KBM-7 (cell line): ENCODE results near the gene TFPI.
"Not testable (repeated sequence)": the region's sequence is repeated elsewhere in the genome, so short reads cannot be mapped to it uniquely, and the experiment has no call there.

Source experiments
- DNase-seq: peaks from one replicate; pipeline ENCODE4 v3.0.0-alpha.2; 2015
- in situ Hi-C: fragments of 300-500 bp; cut with MboI; formaldehyde crosslinking; loops from 2 replicates; pipeline ENCODE4 v1.14.3; 2020; ENCODE audit warnings: low sequenced_read_pairs, low pct_unique_long_range_greater_than_20kb, mixed read lengths

The TFPI gene

GRCh38 chr2:187511356-187512315, 42.6 kb downstream of the TFPI start:
- in situ Hi-C loops, result no loop called here
- no peak for DNase-seq

GRCh38 chr2:187510419-187511355, 43.5 kb downstream of the TFPI start:
- DNase-seq, in situ Hi-C loops: not testable (repeated sequence)

- in situ Hi-C loops, result no loop called here
Measured at GRCh38 chr2:187509667-187510417, 44.4 kb downstream of the TFPI start.

GRCh38 chr2:187506416-187506815, 47.8 kb downstream of the TFPI start:
- in situ Hi-C loops, result no loop called here

More at GRCh38 chr2:187509667-187510417, 44.4 kb downstream of the TFPI start:
- DNase-seq, result peak; percentile 81

GRCh38 chr2:187505065-187505672, 49.1 kb downstream of the TFPI start:
- in situ Hi-C loops, result no loop called here

More at GRCh38 chr2:187506416-187506815, 47.8 kb downstream of the TFPI start:
- DNase-seq, result no peak

GRCh38 chr2:187504312-187504921, 49.8 kb downstream of the TFPI start:
- in situ Hi-C loops, result no loop called here
- DNase-seq, result peak; percentile 40

More at GRCh38 chr2:187505065-187505672, 49.1 kb downstream of the TFPI start:
- no peak for DNase-seq

- in situ Hi-C loops, result no loop called here
- DNase-seq, result no peak
Measured at GRCh38 chr2:187503700-187504099, 50.5 kb downstream of the TFPI start.

- in situ Hi-C loops, result no loop called here
- DNase-seq, result no peak
Measured at GRCh38 chr2:187502467-187502866, 51.8 kb downstream of the TFPI start.

GRCh38 chr2:187500585-187501359, 53.5 kb downstream of the TFPI start:
- in situ Hi-C loops, result no loop called here
- peak; percentile 50 for DNase-seq

- in situ Hi-C loops, result no loop called here
Measured at GRCh38 chr2:187499941-187500532, 54.2 kb downstream of the TFPI start.

GRCh38 chr2:187497858-187498463, 56.3 kb downstream of the TFPI start:
- in situ Hi-C loops, result no loop called here
- no peak for DNase-seq

More at GRCh38 chr2:187499941-187500532, 54.2 kb downstream of the TFPI start:
- DNase-seq, result peak; percentile 66

GRCh38 chr2:187497140-187497539, 57.1 kb downstream of the TFPI start:
- DNase-seq, result no peak
- in situ Hi-C loops, result no loop called here

GRCh38 chr2:187495324-187495723, 58.9 kb downstream of the TFPI start:
- DNase-seq, result no peak
- in situ Hi-C loops, result no loop called here

- peak; percentile 46 for DNase-seq
- in situ Hi-C loops, result no loop called here
Measured at GRCh38 chr2:187493877-187494568, 60.2 kb downstream of the TFPI start.

GRCh38 chr2:187493180-187493579, 61.1 kb downstream of the TFPI start:
- in situ Hi-C loops, result no loop called here

GRCh38 chr2:187486241-187486640, 68.0 kb downstream of the TFPI start:
- in situ Hi-C loops, result no loop called here
- no peak for DNase-seq

More at GRCh38 chr2:187493180-187493579, 61.1 kb downstream of the TFPI start:
- no peak for DNase-seq
